ENCODE results near the gene SCGN. TPM values are rescaled to one million over a fixed set of nuclear protein-coding genes. Genes with fewer than 3 reads are reported as not detected.

The SCGN gene
- total and polyA plus RNA-seq, 2 of the 13 experiments (the other 11 are each of a cell fraction or from before 2014, with no cell fraction given) = 2.9 to 29.0 TPM

- TF ChIP-seq ZNF567 (CRISPR knock-in tag; IDR thresholded peaks at IDR 0.05; ENCODE audit: borderline replicate concordance) (no peak), HDAC2 (CRISPR knock-in tag; IDR thresholded peaks at IDR 0.05) (peak; percentile 62), MYPOP (CRISPR knock-in tag; IDR thresholded peaks at IDR 0.05) (no peak), ZBTB34 (CRISPR knock-in tag; IDR thresholded peaks at IDR 0.05) (no peak), SALL1 (CRISPR knock-in tag; IDR thresholded peaks at IDR 0.05) (peak; percentile 21; the same call in 1 of the 2 replicates), HDAC1 (CRISPR knock-in tag; IDR thresholded peaks at IDR 0.05) (peak; percentile 45; the same call in 1 of the 2 replicates), TFAP4 (IDR thresholded peaks at IDR 0.05; ENCODE audit: borderline replicate concordance, low read depth) (peak; percentile 84), NR3C1 (CRISPR knock-in tag; IDR thresholded peaks at IDR 0.05) (no peak), FOXJ3 (CRISPR knock-in tag; IDR thresholded peaks at IDR 0.05; ENCODE audit: borderline replicate concordance) (no peak; the same call in 1 of the 2 replicates), FOXP1 (IDR thresholded peaks at IDR 0.05) (no peak), FOXP1 (CRISPR knock-in tag; IDR thresholded peaks at IDR 0.05) (peak; percentile 78; the same call in 1 of the 2 replicates), HES4 (CRISPR knock-in tag; IDR thresholded peaks at IDR 0.05; ENCODE audit: borderline replicate concordance) (no peak), ZNF317 (CRISPR knock-in tag; IDR thresholded peaks at IDR 0.05) (peak; percentile 69; the same call in 1 of the 2 replicates), POGZ (CRISPR knock-in tag; IDR thresholded peaks at IDR 0.05) (peak; percentile 39; the same call in 1 of the 2 replicates), TCF7 (IDR thresholded peaks at IDR 0.05; ENCODE audit: low read depth) (no peak), PBX2 (CRISPR knock-in tag; IDR thresholded peaks at IDR 0.05) (no peak), NCOA2 (CRISPR knock-in tag; IDR thresholded peaks at IDR 0.05) (peak; percentile 56; the same call in 1 of the 2 replicates), RCOR2 (CRISPR knock-in tag; IDR thresholded peaks at IDR 0.05) (no peak), HNF4G (IDR thresholded peaks at IDR 0.05; ENCODE audit: borderline replicate concordance, low read depth, low read length) (peak; percentile 75), HNF4G (CRISPR knock-in tag; IDR thresholded peaks at IDR 0.05; ENCODE audit: borderline replicate concordance, low read depth) (no peak; the same call in 1 of the 2 replicates), ARID2 (CRISPR knock-in tag; IDR thresholded peaks at IDR 0.05; ENCODE audit: borderline replicate concordance) (no peak), ARID5B (CRISPR knock-in tag; IDR thresholded peaks at IDR 0.05) (peak; percentile 86)
Measured at GRCh38 chr6:25645916-25646315, 6.1 kb upstream of the SCGN start (continued).
